ENCODE measurements around the gene PRKAR1B.

DNA sequence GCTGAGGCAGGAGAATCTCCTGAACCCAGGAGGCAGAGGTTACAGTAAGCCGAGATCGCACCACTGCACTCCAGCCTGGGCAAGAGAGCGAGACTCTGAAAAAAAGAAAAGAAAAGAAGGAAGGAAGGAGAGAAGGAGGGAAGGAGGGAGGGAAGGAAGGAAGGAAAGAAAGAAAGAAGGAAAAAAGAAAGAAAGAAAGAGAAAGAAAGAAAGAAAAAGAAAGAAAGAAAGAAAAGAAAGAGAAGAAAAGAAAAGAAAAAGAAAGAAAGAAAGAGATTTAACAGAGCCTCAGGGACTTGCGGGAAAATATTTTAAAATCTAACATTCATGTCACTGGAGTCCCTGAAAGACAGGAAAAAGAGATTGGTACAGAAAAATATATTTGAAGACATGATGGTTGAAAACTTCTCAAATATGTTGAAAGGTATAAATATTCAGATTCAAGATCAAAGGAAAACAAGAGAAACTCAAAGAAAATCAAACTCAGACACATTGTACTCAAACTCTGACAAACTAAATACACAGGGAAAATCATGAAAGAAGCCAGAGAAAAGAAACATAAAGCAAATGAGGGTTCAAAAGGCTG is 25.9 kb downstream of the PRKAR1B start:
- no peak for TF ChIP-seq CTCF (IDR thresholded peaks at IDR 0.05)
- no peak for TF ChIP-seq POLR2A (IDR thresholded peaks at IDR 0.05)

Data from thyroid gland (tissue), 4 donors.